Measurements from ENCODE around the gene POLR2B.

The POLR2B gene

DNA sequence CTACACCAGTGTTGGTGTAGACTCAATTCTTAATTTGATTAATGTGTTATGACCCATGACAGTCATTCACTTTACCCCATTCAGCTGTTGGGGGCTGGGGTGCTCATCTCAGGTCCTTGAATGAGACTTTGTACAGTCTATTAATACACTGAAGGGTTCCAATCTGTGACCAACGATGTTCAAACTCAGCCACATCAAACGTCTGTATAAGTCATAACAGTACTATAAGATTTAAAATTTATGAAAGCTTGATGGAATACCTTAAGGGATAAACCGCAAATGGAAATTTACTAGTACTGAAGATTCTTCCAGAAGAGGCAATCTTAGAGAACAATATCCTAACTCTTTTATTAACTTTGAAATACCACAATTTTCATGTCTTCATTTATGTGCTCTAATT lies 37.3 kb upstream of the POLR2B start:
- TF ChIP-seq, protein P1, sequence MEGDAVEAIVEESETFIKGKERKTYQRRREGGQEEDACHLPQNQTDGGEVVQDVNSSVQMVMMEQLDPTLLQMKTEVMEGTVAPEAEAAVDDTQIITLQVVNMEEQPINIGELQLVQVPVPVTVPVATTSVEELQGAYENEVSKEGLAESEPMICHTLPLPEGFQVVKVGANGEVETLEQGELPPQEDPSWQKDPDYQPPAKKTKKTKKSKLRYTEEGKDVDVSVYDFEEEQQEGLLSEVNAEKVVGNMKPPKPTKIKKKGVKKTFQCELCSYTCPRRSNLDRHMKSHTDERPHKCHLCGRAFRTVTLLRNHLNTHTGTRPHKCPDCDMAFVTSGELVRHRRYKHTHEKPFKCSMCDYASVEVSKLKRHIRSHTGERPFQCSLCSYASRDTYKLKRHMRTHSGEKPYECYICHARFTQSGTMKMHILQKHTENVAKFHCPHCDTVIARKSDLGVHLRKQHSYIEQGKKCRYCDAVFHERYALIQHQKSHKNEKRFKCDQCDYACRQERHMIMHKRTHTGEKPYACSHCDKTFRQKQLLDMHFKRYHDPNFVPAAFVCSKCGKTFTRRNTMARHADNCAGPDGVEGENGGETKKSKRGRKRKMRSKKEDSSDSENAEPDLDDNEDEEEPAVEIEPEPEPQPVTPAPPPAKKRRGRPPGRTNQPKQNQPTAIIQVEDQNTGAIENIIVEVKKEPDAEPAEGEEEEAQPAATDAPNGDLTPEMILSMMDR (IDR thresholded peaks at IDR 0.05; ENCODE audit: insufficient read depth, low read depth, low read length, missing control alignments) = no peak

DNA sequence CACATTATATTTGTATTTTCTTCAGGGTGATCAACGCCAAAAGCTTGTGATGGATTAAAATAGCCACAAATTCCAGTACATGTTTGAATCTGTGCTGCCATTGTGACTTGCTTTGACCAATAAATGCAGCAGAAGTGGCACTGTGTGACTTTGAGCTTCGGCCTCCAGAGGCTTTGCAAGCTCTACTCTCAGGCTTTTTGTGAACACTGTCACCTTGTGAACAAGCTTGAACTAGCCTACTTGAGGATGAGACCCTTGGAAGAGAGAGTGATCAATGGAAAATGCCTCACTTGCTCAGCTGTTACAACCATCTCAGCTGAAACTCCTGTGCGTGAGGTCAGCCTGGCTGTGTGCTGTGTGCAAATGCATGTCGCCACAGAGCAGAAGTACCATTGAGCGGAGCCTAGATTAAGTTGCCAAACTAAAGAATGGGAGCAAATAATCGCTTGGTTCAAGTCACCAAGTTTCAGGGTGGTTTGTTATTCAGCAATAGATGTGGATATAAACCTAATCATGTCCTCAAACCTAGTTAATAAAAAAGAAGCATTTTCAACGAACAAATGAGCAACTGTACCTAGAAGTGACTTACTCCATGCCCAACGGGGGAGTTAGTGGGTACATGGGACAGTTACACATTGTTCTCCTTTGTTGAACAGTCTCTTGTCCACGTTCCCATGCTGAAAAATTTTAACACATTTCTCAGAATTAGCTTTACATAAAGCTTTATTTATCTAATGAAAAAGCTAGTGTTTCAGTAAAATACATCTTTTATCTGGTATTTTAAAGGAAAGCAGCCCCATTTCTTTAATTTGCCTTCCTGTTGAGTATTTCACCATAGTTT lies 24.8 kb upstream of the POLR2B start:
- DNase-seq (ENCODE audit: low read depth) = no peak
- no peak overlapping the region for H3K4me3 ChIP-seq (ENCODE audit: low read depth, low read length)
- TF ChIP-seq, protein P1 (IDR thresholded peaks at IDR 0.05; ENCODE audit: insufficient read depth, low read depth, low read length, missing control alignments) = no peak

More for the DNA sequence above, 37.3 kb upstream of the POLR2B start:
- H3K4me3 ChIP-seq (ENCODE audit: low read depth, low read length) = no peak overlapping the region
- no peak for DNase-seq (ENCODE audit: low read depth)

DNA sequence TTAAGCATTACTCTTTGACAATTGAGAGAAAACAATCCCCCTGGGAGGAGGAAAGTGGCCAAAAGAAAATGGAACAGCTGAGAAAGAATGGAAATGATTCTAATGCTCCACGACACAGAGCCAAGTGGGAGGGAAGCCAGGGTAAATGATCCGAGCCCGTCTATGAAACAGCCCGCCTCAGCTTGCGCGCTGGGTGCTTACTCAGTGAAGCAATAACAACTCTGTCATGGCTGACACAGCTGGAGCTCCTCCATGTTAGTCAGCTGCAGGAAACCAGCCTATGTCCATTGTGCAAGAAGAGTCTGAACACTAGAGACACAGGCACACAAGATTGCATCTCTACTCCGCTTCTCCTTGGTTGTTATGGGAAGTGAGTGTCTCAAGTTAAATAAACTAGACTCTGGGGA lies 20.6 kb upstream of the POLR2B start:
- H3K4me3 ChIP-seq (ENCODE audit: low read depth, low read length) = no peak overlapping the region
- DNase-seq (ENCODE audit: low read depth) = no peak
- TF ChIP-seq, protein P1 (IDR thresholded peaks at IDR 0.05; ENCODE audit: insufficient read depth, low read depth, low read length, missing control alignments) = no peak

DNA sequence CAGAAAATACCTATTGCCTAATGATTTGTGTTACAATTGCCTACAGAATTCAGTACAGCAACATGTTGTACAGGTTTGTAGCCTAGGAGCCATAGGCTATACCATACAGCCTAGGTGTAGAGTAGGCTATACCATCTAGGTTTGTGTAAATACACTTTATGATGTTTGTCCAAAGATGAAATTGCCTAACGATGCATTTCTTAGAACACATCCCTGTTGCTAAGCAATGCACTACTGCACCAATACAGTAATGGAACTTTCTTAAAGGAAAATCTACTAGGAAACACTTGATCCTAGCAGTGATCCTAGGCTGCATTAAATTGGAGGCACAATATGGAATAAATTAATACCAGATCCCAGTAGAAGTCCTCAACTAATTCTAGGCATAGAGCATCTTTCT lies 19.6 kb upstream of the POLR2B start:
- TF ChIP-seq, protein P1 (IDR thresholded peaks at IDR 0.05; ENCODE audit: insufficient read depth, low read depth, low read length, missing control alignments) = no peak
- no peak overlapping the region for H3K4me3 ChIP-seq (ENCODE audit: low read depth, low read length)
- no peak for DNase-seq (ENCODE audit: low read depth)

DNA sequence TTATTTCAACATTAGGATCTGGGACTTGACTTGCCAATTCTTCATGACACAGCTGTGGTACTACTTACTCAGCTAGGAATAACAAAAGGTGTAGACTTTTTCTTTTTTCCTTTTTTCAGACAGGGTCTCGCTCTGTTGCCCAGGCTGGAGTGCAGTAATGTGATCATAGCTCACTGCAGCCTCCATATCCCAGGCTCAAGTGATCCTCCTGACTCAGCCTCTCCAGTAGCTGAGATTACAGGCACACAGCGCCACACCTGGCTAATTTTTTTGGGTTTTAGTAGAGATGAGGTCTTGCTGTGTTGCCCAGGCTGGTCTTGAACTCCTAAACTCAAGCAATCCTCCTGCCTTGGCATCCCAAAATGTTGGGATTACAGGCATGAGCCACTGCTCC lies 17.6 kb upstream of the POLR2B start:
- no peak for DNase-seq (ENCODE audit: low read depth)
- H3K4me3 ChIP-seq (ENCODE audit: low read depth, low read length) = no peak overlapping the region
- TF ChIP-seq, protein P1 (IDR thresholded peaks at IDR 0.05; ENCODE audit: insufficient read depth, low read depth, low read length, missing control alignments) = no peak

DNA sequence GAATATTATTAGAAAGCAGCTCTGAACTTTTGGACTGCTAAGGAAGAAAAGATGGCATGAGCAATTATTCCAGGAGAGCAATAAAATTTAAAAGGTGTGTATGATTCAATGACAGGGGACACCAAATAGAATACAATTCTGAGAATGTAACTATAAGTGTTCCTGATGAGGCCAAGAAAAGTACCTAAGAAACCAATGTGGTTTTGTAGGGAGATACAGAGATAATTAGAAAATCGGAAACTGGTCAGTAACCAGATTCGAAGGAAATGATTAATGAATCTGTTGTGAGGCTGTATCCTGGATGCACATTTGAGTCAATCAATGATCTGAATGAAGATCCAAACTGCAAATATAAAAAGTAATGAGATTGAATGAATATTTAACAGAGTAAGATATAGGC lies 7.3 kb upstream of the POLR2B start:
- TF ChIP-seq, protein P1 (IDR thresholded peaks at IDR 0.05; ENCODE audit: insufficient read depth, low read depth, low read length, missing control alignments) = no peak
- H3K4me3 ChIP-seq (ENCODE audit: low read depth, low read length) = no peak overlapping the region
- DNase-seq (ENCODE audit: low read depth) = no peak

DNA sequence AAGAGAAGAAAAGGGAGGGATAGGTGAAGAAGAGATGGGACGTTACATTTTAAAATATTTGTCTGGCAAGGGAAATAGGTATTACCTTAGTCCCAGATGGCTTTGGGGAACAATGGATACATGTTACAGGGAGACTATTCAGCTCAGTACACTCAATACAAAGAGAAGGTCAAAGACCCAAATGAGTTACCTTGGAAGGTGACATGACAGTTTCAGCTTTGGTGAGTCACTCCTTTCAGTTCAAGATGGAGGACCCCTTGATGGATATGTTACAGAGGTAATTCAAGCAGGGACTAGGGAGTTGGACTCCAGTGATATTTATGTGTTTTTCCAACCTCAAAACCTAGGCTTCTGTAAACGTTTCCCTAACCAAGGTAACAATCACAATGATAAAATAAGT lies 6.3 kb upstream of the POLR2B start:
- TF ChIP-seq, protein P1 (IDR thresholded peaks at IDR 0.05; ENCODE audit: insufficient read depth, low read depth, low read length, missing control alignments) = no peak
- DNase-seq (ENCODE audit: low read depth) = no peak
- no peak overlapping the region for H3K4me3 ChIP-seq (ENCODE audit: low read depth, low read length)

All from GM12865 (cell line).